ENCODE results near the gene TBC1D24. TPM values are rescaled to one million over a fixed set of nuclear protein-coding genes. Genes with fewer than 3 reads are reported as not detected.

Gene TBC1D24
- total RNA-seq, 1 experiment from 2014 or later, result 16.5 TPM

DNA sequence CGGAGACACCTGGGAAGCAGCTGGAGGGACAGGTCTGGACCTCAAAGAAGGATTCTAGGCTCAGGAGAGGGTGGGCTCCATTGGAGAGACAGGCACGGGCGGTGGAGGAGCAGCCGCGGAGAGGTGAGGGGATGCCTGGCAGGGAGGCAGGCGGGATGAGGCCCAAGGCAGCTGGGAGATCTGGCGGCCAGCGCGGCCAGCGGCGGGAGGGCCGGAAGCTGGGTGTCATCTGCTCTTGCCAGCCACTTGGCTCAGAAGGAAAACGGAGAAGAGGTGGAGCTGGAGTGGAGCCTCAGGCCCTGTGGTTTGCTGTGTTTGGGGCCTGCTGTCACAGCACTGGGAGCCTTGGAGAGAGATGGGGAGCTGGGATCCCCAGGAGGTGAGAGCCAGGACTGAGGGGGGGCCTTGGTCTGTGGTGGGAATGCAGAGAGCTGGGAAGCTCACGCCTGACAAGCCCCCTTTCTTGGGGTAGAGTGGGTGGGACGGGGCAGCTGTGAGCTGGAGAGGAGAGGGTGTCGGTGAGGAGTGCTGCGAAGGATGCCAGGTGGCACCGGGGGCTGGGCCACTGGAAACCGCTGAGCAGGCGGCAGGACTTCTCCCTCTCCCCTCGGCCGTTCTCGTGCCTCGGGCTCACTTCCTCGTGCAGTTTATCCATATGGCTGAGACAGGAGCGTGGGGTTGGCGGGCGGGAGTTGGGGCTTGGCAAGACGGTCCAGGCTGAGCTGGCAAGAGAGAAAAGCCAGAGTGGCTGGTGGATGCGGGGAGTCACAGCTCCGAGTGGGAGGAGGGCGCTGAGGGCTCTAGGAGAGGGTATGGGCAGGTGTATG lies 8.0 kb downstream of the TBC1D24 start:
- DNase-seq (ENCODE audit: low spot score), result no peak

DNA sequence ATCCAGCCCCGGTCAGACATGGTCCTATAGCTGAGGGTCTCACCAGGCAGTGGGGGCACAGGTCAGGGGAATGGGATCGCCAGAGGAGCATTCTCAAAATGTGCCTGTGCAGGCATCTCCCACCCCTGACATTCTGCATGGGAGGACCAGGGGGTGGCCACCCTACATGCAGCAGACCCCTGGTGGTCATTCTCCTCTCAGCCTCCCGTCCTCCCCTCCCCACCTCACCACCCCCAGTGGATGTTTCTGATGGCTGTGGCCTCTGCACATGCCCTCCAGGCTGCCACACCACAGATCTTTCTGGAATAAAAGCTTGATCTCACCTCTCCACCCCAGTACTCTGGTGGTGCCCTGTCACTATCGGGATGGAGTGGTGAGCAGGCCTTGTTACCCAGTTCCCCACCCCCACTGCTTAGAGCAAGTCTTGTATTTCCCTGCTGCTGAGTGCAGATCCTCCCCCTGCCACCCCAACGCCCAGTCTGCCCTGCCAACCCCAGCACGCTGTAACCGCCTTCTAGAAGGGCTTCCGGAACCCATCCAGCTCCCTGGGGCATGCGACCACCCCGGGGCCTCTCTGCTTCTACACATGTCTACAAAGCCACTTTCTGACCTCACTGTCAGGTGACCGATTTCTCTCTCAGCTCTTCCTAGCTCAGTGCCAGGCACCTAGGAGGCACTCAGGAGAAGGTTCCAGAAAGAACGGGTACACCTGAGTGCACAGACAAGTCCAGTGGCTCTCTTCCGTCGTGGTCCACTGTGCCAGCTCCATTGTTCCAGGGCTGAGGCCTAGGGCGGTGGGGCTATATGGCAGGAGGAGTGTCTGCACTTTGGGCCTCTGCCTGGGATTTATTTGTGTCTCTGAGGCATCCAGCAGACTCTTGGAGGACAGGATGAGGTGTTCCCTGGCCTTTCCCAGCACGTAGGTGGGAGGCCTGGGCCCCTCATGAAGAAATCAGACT lies 9.3 kb downstream of the TBC1D24 start:
- no peak for DNase-seq (ENCODE audit: low spot score)

DNA sequence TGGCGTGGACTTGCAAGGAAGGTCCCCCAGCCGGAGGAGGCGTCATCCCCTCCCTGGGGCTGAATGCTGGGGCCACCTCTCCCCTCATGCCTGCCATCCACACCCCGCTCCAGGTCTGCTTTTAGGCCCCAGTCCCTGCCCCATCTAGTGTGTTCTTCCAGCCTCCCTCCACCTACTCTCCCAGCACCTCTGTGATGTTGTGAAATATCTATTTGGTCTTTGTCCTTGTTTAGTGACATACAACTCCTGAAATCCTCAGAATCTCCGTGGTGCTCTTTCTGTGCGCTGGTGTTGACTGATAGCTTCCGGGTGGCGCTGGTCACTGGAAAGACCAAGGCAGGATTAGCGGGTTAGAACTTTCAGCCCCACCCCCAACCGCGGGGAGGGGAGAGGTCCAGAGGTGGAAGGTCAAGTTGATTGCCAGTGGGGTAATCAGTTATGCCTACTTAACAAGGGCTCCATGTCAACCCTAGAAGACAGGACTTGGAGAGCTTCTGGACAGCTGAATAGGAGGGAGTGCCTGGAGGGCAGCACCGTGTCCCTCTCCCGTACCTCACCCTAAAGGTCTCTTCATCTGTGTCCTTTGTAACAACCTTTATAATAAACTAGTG lies 10.1 kb downstream of the TBC1D24 start:
- DNase-seq (ENCODE audit: low spot score), result no peak

DNA sequence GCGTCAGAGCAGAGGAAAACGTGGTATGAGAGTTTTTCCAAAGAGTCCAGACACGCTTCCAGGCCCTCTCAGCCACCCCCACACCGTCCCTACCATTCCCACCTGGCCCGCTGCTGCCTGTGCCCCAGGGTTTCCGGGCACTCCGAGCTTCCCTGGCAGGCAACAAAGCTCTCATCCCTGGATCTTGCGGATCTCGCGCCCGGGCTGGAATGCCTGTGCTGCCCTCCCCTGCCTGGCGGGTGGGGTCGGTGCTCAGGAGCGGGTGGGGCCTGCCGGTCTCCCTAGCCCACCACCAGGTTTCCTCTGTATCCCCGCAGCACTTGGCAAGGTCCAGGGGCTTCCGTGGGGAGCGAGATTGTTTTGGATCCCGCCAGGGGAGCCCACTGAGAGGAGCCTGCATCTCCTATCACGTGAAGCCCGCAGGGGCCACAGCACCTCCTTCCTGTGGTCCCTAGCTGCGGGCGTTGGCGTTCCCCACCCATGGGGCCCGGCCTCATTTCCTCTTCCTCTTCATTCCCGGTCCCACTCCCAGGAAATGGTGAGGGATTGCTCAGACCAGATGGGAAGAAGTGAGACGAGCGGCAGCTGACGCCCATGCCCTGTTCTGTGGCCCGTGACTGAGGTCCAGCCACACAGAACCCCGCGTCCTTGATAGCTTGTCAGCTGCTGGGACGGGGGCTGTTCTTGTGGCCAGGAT lies 11.0 kb downstream of the TBC1D24 start:
- no peak for DNase-seq (ENCODE audit: low spot score)

DNA sequence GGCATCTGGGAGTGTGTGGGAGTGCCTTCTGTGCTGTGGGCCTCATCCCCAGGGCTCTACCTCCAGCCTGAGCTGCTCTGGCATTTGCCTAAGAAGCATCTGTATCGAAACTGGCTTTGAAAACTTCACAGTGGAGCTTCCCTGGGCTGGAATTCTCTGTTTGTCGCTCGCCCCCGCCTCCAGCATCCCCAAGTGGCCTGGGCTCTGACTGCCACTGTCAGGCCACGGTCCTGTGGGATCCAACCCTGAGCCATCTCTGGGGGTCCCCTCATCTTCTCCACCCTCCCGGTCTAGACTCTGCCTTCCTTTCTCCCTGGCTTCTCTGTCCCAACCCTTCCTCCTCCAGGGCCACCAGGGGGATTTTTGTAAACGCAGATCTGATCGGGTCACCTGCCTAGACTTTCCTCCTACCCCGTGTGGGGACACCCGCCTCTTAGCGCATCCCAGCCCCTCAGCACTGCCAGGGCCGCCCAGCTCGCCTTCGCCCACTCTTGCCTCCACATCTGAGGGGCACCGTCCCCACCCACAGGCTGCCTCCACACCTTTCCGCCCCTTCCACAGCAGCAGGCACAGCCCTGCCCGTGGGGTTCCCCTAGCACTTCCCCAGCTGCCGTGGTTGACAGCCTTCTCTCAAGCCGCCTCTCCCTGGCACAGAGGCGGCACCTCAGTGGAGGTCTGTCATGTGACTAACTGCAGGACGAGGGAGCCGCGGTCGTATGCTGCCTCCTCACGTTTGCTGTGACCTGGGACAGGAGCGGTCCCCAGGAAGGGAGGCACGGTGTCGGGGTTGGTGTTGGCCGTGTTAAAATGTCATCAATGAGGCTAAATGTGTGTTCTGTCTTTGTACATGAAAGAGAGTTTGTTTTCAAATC lies 12.0 kb downstream of the TBC1D24 start:
- DNase-seq (ENCODE audit: low spot score), result no peak

DNA sequence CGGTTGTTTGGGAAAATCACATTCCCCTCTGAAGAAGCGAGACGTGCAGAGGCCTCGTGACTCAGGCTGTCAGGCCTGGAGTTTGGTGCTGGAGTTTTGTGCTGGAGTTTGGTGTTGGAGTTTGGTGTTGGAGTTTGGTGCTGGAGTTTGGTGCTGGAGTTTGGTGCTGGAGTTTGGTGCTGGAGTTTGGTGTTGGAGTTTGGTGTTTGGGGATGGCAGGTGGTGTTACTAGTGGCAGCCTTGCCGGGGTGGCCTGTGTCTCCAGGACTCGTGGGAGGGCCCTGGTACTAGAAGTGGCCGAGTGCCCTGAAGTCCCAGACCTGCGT lies 12.6 kb downstream of the TBC1D24 start:
- no peak for DNase-seq (ENCODE audit: low spot score)

DNA sequence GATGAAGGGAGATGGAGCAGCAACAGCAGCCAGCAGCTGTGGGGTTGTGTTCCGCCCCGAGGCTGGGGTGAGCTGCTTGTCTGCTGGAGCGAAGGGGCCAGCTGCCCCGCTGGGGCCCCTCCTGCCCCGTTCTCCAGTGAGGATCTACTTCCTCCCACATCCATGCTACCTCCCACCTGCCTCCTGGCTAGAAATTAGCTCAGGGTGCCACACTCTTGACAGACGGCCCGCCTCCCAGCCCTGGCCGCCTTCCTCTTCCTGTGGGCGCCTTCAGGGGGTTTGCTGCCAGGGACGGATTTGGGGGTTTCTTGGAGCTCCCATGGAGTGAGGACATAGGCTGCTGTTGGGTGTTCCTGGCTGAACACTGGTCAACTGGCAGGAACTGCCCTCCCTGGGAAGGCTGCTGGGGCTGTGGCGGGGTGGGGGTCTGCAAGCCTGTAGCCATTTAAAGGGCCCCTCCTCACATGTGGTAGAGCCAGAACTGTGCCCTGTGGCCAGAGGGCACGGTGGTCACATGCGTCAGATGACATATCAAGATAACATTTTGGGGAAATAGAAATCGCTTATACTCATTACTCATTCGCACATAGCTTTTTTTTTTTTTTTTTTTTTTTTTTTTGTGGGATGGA lies 13.1 kb downstream of the TBC1D24 start:
- DNase-seq (ENCODE audit: low spot score), result no peak

DNA sequence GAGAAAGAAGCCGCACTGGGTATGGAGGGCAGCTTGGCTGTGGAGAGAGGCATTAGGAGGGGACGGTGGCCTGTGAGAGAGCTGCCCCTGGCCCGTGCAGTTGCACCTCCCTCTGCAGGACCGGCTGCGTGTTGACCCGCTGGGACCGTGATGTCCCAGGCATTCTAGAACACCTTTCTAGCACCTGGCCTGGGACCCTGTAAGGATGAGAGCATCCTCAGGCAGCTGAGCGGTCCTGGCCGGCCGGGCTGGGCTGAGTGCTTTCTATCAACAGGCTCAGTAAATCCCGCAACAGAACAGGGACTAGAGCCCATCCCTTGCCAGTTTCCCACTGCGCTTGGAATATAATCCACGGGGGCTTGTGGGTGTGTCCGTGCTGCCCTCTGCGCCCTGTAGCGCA lies 14.7 kb downstream of the TBC1D24 start:
- DNase-seq (ENCODE audit: low spot score), result no peak

DNA sequence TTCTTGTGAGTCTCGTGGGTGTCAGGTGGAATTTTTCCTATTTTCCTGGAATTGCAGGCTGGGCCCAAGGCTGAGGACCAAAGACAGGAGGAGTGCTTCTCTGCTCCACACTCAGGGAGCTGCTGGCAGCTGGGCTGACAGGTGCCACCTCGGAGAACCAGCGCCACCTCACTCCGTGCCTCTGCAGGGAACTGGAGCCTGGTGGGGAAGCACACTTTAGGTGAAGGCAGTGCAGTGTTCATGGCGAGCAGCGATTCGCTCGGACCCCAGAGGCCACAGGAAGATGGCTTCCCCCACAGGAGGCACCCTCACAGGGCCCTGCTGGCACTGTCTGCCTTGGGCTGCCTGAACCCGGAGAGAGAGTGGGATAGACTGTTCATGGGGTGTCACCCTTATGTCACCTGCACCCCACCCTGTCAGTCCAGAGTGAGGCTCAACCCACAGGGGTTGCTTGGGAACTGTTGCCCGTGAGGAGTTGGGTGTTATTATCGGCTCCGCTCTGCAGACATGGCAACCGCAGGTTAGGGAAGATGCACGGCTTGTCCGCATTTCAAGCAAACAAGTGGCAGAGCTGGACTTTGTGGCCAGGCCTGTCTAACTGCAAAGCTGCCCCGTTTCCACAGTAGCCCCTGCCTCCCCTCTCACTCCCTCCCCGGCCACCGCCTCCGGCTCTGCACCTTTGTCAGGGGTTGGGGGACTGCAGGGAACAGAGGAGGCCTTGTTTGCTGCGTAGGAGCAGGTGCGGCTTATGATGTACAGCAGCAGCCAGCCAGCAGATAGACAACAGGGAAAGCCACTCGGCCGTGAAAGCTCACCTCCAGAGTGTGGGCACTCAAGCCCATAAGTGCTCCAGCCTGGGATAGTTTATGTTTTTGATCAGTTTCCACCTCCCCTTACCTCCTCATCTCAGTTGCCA lies 15.5 kb downstream of the TBC1D24 start:
- DNase-seq (ENCODE audit: low spot score), result no peak

DNA sequence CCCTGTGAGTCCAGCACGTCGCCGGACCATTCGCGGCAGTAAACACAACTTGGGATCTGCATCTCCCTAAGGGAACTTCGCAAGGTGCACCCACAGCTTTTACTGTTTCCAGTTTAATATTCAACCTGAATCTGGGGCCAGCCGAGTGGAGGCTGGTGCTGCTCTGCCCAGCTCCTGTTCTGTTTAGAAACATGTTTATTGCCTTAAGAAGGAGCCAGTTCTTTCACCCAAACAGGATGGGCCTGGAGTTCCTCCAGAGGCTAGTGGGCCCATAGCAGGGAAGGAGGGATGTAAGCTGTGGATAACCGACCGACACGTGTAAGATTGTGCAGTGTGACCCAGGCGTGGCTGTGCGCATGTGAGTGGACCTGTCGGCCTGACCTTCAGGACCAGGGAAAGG lies 17.4 kb downstream of the TBC1D24 start:
- DNase-seq (ENCODE audit: low spot score), result no peak

DNA sequence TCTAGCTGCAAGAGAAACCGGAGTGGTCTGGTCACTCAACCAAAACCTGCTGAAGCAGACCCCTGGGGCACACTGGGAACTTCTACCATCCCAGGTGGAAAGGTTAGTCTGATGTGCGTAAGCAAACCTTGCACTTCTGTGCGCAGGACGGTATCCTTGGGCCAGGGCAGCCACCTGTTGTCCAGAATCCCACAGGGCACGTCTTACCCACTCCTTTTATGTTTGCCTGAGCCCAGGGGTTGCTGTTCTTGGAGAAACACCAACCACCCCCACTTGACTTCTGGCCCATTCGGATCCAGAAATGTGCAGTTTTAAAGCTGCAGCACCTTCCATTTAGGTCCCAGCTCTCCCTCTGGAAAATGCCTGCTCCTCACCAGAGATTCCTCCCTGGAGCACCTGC lies 18.7 kb downstream of the TBC1D24 start:
- DNase-seq (ENCODE audit: low spot score), result no peak

DNA sequence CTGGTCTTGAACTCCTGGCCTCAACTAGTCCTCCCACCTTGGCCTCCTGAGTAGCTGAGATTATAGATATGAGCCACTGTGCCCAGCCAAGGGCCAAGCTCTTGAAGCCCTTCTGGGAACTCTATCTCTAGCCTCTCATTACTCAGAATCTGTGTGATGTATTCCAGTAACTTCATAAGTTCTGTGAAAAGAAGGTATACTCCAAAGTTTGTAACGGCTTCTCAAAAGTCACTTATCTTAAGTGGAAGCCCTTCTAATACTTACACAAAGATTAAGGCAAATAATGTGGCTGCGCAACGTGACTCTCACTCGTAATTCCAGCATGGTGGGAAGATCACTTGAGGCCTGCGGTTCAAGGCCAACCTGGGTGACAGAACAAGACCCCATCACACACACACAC lies 19.7 kb downstream of the TBC1D24 start:
- DNase-seq (ENCODE audit: low spot score), result no peak

DNA sequence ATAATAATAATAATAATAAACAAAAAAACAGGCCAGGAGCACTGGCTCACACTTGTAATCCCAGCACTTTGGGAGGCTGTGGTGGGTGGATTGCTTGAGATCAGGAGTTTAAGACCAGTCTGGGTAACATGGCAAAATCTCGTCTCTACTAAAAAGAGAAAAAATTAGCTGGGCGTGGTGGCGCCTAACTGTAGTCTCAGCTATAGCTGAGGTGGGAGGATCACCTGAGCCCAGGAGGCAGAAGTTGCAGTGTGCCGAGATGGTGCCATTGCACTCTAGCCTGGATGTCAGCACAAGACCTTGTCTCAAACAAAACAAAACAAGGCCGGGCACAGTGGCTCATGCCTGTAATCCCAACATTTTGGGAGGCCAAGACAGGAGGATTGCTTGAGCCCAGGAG lies 20.1 kb downstream of the TBC1D24 start:
- DNase-seq (ENCODE audit: low spot score), result no peak

DNA sequence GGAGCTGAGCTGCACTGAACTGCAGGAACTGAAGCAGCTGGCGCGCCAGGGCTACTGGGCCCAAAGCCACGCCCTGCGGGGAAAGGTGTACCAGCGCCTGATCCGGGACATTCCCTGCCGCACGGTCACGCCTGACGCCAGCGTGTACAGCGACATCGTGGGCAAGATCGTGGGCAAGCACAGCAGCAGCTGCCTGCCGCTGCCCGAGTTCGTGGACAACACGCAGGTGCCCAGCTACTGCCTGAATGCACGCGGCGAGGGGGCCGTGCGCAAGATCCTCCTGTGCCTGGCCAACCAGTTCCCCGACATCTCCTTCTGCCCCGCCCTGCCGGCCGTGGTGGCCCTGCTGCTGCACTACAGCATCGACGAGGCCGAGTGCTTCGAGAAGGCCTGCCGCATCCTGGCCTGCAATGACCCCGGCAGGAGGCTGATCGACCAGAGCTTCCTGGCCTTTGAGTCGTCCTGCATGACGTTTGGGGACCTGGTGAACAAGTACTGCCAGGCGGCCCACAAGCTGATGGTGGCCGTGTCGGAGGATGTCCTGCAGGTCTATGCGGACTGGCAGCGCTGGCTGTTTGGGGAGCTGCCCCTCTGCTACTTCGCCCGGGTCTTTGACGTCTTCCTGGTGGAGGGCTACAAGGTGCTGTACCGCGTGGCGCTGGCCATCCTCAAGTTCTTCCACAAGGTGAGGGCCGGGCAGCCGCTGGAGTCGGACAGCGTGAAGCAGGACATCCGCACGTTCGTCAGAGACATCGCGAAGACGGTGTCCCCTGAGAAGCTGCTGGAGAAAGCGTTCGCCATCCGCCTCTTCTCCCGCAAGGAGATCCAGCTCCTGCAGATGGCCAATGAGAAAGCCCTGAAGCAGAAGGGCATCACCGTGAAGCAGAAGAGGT lies 21.5 kb downstream of the TBC1D24 start:
- DNase-seq (ENCODE audit: low spot score), result no peak

DNA sequence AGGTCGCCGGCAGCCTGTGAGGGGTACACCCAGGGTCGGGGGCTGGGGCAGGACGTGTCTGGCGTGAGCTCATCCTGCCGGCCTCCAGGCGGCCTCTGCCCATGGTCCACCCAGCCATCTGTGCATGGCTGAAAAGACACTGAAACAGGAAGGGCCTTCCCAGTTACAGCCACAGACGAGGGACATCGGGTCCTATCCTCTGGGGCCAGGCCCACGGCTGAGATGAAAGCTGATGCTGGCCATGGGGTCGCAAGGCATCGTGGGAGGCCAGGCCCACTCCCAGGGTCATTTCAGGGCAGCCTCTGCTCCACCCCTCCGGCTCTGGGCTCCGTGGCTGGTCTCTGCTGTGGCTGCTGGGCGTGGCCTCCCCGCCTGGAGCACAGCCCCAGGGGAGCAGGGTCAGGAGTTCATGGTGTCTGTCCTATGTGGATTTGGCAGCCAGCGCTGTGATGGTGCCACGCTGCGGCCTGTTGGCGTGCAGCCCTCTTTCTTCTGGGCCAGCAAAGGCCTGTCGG lies 22.2 kb downstream of the TBC1D24 start:
- DNase-seq (ENCODE audit: low spot score), result no peak

DNA sequence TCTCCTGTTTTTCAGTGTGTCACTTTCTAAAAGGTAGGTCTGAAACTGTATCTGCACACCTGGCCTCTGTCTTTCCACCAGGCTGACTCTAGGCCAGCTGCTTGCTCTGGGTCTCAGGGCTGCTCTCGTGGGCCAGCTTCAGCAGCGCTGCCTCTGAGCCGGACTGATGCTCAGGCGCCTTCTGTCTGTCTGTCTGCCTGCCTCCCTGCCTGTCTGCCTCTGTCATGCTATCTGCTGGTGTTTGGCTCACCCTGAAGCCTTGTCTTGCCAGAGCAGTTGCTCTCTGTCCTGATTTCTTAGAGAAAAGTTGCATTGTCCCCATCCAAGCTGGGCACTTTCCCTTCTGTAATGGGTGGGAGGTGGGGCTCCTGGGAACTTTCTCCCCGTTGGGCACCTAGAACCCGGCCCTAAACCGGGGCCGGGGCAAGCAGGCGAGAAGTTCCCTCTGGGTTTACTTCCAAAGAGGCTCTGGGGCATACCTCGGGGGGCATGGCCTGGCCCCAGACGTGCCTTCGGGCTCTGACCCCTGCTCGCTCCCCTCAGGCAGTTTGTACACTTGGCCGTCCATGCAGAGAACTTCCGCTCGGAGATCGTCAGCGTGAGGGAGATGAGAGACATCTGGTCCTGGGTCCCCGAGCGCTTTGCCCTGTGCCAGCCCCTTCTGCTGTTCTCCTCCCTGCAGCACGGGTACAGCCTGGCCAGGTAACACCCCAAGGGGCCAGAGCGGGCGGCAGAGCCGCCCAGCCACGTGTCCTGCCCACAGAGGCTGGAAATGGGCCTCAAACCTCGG lies 23.0 kb downstream of the TBC1D24 start:
- no peak for DNase-seq (ENCODE audit: low spot score)

All from HT-29 (cell line).